Fibroblast of pulmonary artery (primary cell): Measurements from ENCODE around the gene TGM3.
"Not testable (repeated sequence)": the region's sequence is repeated elsewhere in the genome, so short reads cannot be mapped to it uniquely, and the experiment has no call there.

ENCODE experiments used
- DNase-seq: peaks from one replicate; pipeline ENCODE4 v3.0.0-alpha.2; 2010; ENCODE audit warnings: low read depth
- H3K4me3 ChIP-seq: replicated peaks from 2 replicates; pipeline ENCODE4 v1.5.1; 2011; ENCODE audit warnings: low read depth, mild to moderate bottlenecking, control low read depth, low read length, moderate library complexity
- CTCF ChIP-seq: IDR thresholded peaks from 2 replicates; pipeline ENCODE4 v1.5.1; 2011; ENCODE audit warnings: mild to moderate bottlenecking, control low read depth, low read length, inconsistent platforms; ENCODE audit errors: missing control alignments

The TGM3 gene

GRCh38 chr20:2254333-2254732 lies 41.5 kb upstream of the TGM3 start:
- H3K4me3 ChIP-seq: no peak overlapping the region
- no peak for DNase-seq
- no peak for TF ChIP-seq CTCF

- H3K4me3 ChIP-seq: no peak overlapping the region
- TF ChIP-seq CTCF: no peak
- DNase-seq: no peak
These were observed 39.8 kb upstream of the TGM3 start for GRCh38 chr20:2255926-2256531.

GRCh38 chr20:2259731-2260130 lies 36.1 kb upstream of the TGM3 start:
- no peak for TF ChIP-seq CTCF
- DNase-seq: no peak
- no peak overlapping the region for H3K4me3 ChIP-seq

- TF ChIP-seq CTCF: no peak
- DNase-seq: no peak
- H3K4me3 ChIP-seq: no peak overlapping the region
These were observed 35.6 kb upstream of the TGM3 start for GRCh38 chr20:2260250-2260649.

GRCh38 chr20:2261046-2261485 lies 34.7 kb upstream of the TGM3 start:
- DNase-seq: no peak

GRCh38 chr20:2261629-2262028 lies 34.2 kb upstream of the TGM3 start:
- no peak for DNase-seq
- no peak for TF ChIP-seq CTCF
- H3K4me3 ChIP-seq: no peak overlapping the region

More at GRCh38 chr20:2261046-2261485, 34.7 kb upstream of the TGM3 start:
- no peak overlapping the region for H3K4me3 ChIP-seq
- TF ChIP-seq CTCF: no peak

GRCh38 chr20:2264118-2264517 lies 31.7 kb upstream of the TGM3 start:
- H3K4me3 ChIP-seq: no peak overlapping the region
- no peak for DNase-seq
- no peak for TF ChIP-seq CTCF

GRCh38 chr20:2264621-2265374 lies 31.0 kb upstream of the TGM3 start:
- not testable (repeated sequence) for H3K4me3 ChIP-seq, DNase-seq
